GM23338 (cell line): ENCODE data around the gene TPO.

ENCODE experiments used
- EZH2 ChIP-seq: fragments of 200-600 bp; sonication (generic); IDR thresholded peaks from one replicate; pipeline ENCODE4 v1.8.0; 2017; ENCODE audit warnings: antibody characterized with exemption, mild to moderate bottlenecking, low read depth; ENCODE audit not compliant: unreplicated experiment
- EZH2phosphoT487 ChIP-seq: fragments of 200-600 bp; sonication (generic); IDR thresholded peaks from one replicate; pipeline ENCODE4 v1.8.1; 2018; ENCODE audit warnings: antibody characterized with exemption; ENCODE audit not compliant: unreplicated experiment
- JUNB ChIP-seq: IDR thresholded peaks from one replicate; pipeline ENCODE4 v1.6.1; 2016; ENCODE audit warnings: antibody characterized with exemption; ENCODE audit not compliant: unreplicated experiment
- POLR2AphosphoS5 ChIP-seq: IDR thresholded peaks from 2 replicates; pipeline ENCODE4 v1.6.1; 2016; ENCODE audit warnings: antibody characterized with exemption, low read depth
- STAT1 ChIP-seq: IDR thresholded peaks from one replicate; pipeline ENCODE4 v1.6.1; 2016; ENCODE audit warnings: antibody characterized with exemption; ENCODE audit not compliant: unreplicated experiment
- TF ChIP-seq, protein P1 (sequence below), 2 experiments: fragments of 200-600 bp in 1 of 2; sonication (generic) in 1 of 2; conservative IDR thresholded peaks; 2 replicates each; pipeline versions ENCODE4 v1.5.1 to v1.6.1; 2016 to 2017; ENCODE audit warnings: antibody characterized with exemption in 2 of 2, low read depth in 2 of 2, mild to moderate bottlenecking in 2 of 2, moderate library complexity in 1 of 2
- TF ChIP-seq, protein P2 (sequence below): IDR thresholded peaks from one replicate; pipeline ENCODE4 v1.6.1; 2018; ENCODE audit warnings: antibody characterized with exemption; ENCODE audit not compliant: unreplicated experiment

DNA sequence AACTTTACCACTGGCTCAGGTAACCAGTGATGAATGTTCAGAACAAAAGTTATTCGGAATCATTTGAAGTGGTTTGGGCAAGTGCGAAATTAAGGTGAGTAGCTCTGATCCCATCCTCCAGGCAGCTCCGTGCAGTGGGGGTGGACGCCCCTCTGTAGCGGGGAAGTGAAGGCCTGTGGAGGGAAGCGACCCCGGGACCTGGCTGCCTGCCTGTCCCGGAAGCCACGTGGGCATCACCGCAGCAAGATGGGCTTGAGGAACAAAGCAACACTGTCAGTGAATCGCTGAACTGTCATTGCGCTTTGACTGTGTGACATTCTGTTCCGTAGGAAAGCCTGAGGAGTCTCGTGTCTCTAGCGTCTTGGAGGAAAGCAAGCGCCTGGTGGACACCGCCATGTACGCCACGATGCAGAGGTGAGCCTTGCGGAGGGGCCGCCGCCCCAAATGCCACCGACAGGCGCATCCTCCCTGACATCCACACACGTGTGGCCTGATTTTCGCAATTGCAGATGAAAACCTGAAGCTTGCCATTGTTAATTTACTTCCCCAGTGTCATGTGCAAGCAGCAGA lies 9.5 kb downstream of the TPO start:
- TF ChIP-seq, protein P1, sequence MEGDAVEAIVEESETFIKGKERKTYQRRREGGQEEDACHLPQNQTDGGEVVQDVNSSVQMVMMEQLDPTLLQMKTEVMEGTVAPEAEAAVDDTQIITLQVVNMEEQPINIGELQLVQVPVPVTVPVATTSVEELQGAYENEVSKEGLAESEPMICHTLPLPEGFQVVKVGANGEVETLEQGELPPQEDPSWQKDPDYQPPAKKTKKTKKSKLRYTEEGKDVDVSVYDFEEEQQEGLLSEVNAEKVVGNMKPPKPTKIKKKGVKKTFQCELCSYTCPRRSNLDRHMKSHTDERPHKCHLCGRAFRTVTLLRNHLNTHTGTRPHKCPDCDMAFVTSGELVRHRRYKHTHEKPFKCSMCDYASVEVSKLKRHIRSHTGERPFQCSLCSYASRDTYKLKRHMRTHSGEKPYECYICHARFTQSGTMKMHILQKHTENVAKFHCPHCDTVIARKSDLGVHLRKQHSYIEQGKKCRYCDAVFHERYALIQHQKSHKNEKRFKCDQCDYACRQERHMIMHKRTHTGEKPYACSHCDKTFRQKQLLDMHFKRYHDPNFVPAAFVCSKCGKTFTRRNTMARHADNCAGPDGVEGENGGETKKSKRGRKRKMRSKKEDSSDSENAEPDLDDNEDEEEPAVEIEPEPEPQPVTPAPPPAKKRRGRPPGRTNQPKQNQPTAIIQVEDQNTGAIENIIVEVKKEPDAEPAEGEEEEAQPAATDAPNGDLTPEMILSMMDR (conservative IDR thresholded peaks at IDR 0.05; ENCODE audit: low read depth in 2 of 2): no peak
- TF ChIP-seq EZH2 (no peak), STAT1 (no peak), POLR2AphosphoS5 (no peak), JUNB (no peak), EZH2phosphoT487 (no peak)
- TF ChIP-seq, protein P2, sequence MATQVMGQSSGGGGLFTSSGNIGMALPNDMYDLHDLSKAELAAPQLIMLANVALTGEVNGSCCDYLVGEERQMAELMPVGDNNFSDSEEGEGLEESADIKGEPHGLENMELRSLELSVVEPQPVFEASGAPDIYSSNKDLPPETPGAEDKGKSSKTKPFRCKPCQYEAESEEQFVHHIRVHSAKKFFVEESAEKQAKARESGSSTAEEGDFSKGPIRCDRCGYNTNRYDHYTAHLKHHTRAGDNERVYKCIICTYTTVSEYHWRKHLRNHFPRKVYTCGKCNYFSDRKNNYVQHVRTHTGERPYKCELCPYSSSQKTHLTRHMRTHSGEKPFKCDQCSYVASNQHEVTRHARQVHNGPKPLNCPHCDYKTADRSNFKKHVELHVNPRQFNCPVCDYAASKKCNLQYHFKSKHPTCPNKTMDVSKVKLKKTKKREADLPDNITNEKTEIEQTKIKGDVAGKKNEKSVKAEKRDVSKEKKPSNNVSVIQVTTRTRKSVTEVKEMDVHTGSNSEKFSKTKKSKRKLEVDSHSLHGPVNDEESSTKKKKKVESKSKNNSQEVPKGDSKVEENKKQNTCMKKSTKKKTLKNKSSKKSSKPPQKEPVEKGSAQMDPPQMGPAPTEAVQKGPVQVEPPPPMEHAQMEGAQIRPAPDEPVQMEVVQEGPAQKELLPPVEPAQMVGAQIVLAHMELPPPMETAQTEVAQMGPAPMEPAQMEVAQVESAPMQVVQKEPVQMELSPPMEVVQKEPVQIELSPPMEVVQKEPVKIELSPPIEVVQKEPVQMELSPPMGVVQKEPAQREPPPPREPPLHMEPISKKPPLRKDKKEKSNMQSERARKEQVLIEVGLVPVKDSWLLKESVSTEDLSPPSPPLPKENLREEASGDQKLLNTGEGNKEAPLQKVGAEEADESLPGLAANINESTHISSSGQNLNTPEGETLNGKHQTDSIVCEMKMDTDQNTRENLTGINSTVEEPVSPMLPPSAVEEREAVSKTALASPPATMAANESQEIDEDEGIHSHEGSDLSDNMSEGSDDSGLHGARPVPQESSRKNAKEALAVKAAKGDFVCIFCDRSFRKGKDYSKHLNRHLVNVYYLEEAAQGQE: no peak
